KOPT-K1 (cell line): ENCODE measurements around the gene DNAJC15.

ENCODE experiments used
- H3K27ac ChIP-seq: fragments of 200-600 bp; sonication (generic); 2 replicates; pipeline ENCODE4 v1.5.1; 2016; ENCODE audit warnings: antibody characterized with exemption, mild to moderate bottlenecking, low read depth, low read length; ENCODE audit not compliant: poor library complexity, severe bottlenecking
- H3K36me3 ChIP-seq: fragments of 200-600 bp; sonication (generic); 2 replicates; pipeline ENCODE4 v1.5.1; 2017; ENCODE audit warnings: antibody characterized with exemption, mild to moderate bottlenecking, low read length, moderate library complexity; ENCODE audit not compliant: insufficient read depth
- H3K9me3 ChIP-seq: fragments of 200-600 bp; sonication (generic); 2 replicates; pipeline ENCODE4 v1.5.1; 2017; ENCODE audit warnings: antibody characterized with exemption, low read length, mild to moderate bottlenecking; ENCODE audit not compliant: insufficient read depth, poor library complexity, severe bottlenecking

The DNAJC15 gene

GRCh38 chr13:43111559-43112400 lies 88.4 kb downstream of the DNAJC15 start:
- no peaks in the 10 kb centered on the region for H3K36me3 ChIP-seq
- H3K27ac ChIP-seq = no peak overlapping the region
- H3K9me3 ChIP-seq = no peaks in the 10 kb centered on the region

GRCh38 chr13:43113603-43114002 lies 90.2 kb downstream of the DNAJC15 start:
- no peaks in the 10 kb centered on the region for H3K9me3 ChIP-seq
- no peaks in the 10 kb centered on the region for H3K36me3 ChIP-seq
- H3K27ac ChIP-seq = no peak overlapping the region

GRCh38 chr13:43114504-43114903 lies 91.1 kb downstream of the DNAJC15 start:
- H3K27ac ChIP-seq = no peak overlapping the region
- no peaks in the 10 kb centered on the region for H3K36me3 ChIP-seq
- no peaks in the 10 kb centered on the region for H3K9me3 ChIP-seq

- H3K27ac ChIP-seq = no peak overlapping the region
- H3K36me3 ChIP-seq = no peaks in the 10 kb centered on the region
- no peaks in the 10 kb centered on the region for H3K9me3 ChIP-seq
Observed at GRCh38 chr13:43115141-43115540, 91.8 kb downstream of the DNAJC15 start.

- Histone ChIP-seq H3K36me3 (no peaks in the 10 kb centered on the region), H3K9me3 (no peaks in the 10 kb centered on the region), H3K27ac (no peak overlapping the region)
Observed at GRCh38 chr13:43116242-43116641, 92.9 kb downstream of the DNAJC15 start.

- no peaks in the 10 kb centered on the region for H3K9me3 ChIP-seq
- no peak overlapping the region for H3K27ac ChIP-seq
- H3K36me3 ChIP-seq = no peaks in the 10 kb centered on the region
Observed at GRCh38 chr13:43118521-43118920, 95.1 kb downstream of the DNAJC15 start.

GRCh38 chr13:43119206-43119605 lies 95.8 kb downstream of the DNAJC15 start:
- H3K9me3 ChIP-seq = no peaks in the 10 kb centered on the region
- H3K36me3 ChIP-seq = no peaks in the 10 kb centered on the region
- H3K27ac ChIP-seq = no peak overlapping the region

GRCh38 chr13:43122791-43123190 lies 99.4 kb downstream of the DNAJC15 start:
- H3K9me3 ChIP-seq = no peaks in the 10 kb centered on the region
- H3K36me3 ChIP-seq = no peaks in the 10 kb centered on the region
- H3K27ac ChIP-seq = no peak overlapping the region

- H3K36me3 ChIP-seq = no peaks in the 10 kb centered on the region
- H3K27ac ChIP-seq = no peak overlapping the region
- H3K9me3 ChIP-seq = no peaks in the 10 kb centered on the region
Observed at GRCh38 chr13:43123856-43124255, 100.5 kb downstream of the DNAJC15 start.

- Histone ChIP-seq H3K36me3 (no peaks in the 10 kb centered on the region), H3K27ac (no peak overlapping the region), H3K9me3 (no peaks in the 10 kb centered on the region)
Observed at GRCh38 chr13:43124490-43124889, 101.1 kb downstream of the DNAJC15 start.

- H3K9me3 ChIP-seq = no peaks in the 10 kb centered on the region
- H3K27ac ChIP-seq = no peak overlapping the region
- H3K36me3 ChIP-seq = no peaks in the 10 kb centered on the region
Observed at GRCh38 chr13:43126420-43126819, 103.0 kb downstream of the DNAJC15 start.

- H3K9me3 ChIP-seq = no peaks in the 10 kb centered on the region
- H3K27ac ChIP-seq = no peak overlapping the region
- H3K36me3 ChIP-seq = no peaks in the 10 kb centered on the region
Observed at GRCh38 chr13:43127103-43127798, 103.9 kb downstream of the DNAJC15 start.

GRCh38 chr13:43127827-43128226 lies 104.4 kb downstream of the DNAJC15 start:
- H3K9me3 ChIP-seq = no peaks in the 10 kb centered on the region
- H3K27ac ChIP-seq = no peak overlapping the region
- no peaks in the 10 kb centered on the region for H3K36me3 ChIP-seq

GRCh38 chr13:43128504-43128961 lies 105.1 kb downstream of the DNAJC15 start:
- Histone ChIP-seq H3K36me3 (no peaks in the 10 kb centered on the region), H3K9me3 (no peaks in the 10 kb centered on the region), H3K27ac (no peak overlapping the region)

GRCh38 chr13:43129066-43129465 lies 105.7 kb downstream of the DNAJC15 start:
- Histone ChIP-seq H3K9me3 (no peaks in the 10 kb centered on the region), H3K27ac (no peak overlapping the region), H3K36me3 (no peaks in the 10 kb centered on the region)
